ENCODE results near the gene CDC42EP5.
"Not testable (repeated sequence)": the region's sequence is repeated elsewhere in the genome, so short reads cannot be mapped to it uniquely, and the experiment has no call there.

The CDC42EP5 gene

GRCh38 chr19:54489341-54489740 lies 16.2 kb upstream of the CDC42EP5 start:
- no peak for ATAC-seq

DNA sequence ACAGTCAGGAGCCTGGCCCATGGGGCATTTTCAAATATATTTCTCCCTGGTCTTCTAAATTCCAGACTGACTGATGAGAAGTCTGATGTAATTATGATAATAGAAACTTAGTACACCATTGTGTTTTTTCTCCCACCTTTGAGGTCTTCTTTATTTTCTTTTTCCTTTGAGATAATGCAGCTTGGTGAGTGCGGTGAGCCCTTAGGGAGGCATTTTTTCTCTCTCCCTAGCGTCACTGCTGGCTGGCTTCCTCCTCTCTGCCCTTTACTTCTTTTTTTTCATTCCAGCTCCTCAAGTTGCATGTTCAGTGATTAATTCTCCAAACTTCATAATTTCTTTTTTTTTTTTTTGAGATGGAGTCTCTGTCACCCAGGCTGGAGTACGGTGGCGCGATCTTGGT lies 12.8 kb upstream of the CDC42EP5 start:
- no peak for ATAC-seq

DNA sequence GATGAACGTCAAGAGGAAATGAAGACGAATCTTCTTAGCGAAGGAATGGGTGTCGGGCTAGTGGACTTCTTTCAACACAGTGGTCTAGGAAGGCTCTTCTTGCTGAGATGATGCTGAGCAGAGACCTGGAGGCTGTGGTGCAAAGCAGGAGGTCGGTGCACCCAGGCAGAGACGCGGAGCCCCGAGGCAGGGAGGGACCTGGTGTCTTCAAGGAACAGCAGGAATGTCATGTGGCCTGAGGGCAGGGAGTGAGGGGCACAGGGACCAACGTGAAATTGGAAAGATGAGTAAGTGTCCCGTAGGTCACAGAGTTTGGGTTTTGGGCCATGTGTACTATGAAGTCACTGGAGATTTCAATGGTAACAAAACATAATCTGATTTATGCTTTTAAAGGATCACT lies 11.4 kb upstream of the CDC42EP5 start:
- ATAC-seq, result no peak

GRCh38 chr19:54482889-54483288 lies 9.8 kb upstream of the CDC42EP5 start:
- no peak for ATAC-seq

DNA sequence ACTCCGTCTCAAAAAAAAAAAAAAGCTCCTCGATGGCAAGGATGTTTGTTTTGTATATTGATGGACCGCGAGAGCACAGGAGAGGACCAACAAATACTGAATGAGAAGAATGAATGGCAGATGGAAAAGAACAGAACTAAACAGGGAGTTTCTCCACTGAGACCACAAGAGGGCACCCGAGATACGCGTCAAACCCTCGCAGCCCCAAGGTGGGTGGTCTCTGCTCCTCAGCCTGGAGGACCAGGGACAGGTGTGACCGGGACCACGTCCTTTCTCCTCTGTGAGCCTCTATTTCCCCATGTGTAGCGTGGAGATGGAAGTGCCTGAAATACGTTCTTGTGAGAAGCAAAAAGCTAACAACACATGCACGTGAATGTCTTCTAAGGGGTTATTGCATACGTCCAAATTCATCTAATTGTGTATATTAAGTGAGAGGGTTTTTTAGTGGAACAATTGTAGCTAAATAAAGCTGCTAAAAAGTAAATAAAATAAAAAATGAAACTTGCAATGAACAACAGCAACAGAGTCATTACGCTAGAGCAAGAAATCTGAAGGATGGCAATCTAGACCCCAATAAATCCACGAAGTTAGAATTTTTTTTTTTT lies 8.3 kb upstream of the CDC42EP5 start:
- ATAC-seq, result no peak

DNA sequence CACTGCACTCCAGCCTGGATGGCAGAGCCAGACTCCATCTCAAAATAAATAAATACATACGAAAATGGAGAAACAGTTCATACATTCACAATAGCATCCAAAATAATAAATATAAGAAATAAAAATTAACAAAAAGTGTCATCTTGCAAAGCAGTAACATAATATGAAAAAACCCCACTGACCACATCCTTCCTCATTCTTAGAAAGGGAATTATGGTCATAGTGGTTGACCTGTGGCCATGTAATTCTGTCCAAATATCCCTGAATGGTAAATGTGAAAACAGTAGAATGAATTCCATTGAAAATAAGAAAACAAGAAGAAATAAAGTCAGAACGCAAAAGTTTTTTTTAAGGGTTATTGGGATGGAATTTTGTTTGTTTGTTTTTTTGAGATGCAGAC lies 7.0 kb upstream of the CDC42EP5 start:
- ATAC-seq, result no peak

GRCh38 chr19:54478677-54479266 lies 5.7 kb upstream of the CDC42EP5 start:
- ATAC-seq, result no peak

GRCh38 chr19:54477650-54478049 lies 4.6 kb upstream of the CDC42EP5 start:
- ATAC-seq, result no peak

GRCh38 chr19:54475706-54476105 lies 2.6 kb upstream of the CDC42EP5 start:
- no peak for ATAC-seq

DNA sequence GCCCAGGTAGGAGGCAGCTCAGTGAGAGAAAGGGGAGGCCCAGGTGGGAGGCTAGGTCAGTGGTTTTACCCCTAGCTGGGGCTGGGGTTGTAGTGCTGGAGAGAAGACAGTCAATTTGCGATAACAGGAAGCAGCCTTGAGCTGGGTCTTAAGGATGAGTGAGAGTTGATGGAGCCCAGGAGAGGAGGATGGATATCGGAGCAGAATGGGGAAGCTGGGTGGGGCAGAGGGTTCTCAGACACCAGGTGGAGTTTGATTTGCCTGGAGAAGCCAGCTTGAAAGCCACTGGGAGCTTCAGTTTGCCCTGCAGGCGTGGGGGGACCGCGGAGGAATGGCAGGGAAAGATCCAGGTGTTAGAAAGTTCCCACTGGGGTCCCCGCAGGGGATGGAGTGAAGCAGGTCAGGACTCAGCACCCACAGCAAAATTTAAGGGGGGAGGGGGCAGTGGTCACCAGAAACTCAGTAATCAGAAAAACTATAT lies 836 bp upstream of the CDC42EP5 start:
- ATAC-seq, result no peak

- ATAC-seq, result peak in 1 of 2 donors; percentile 17
These were observed 1.9 kb downstream of the CDC42EP5 start for GRCh38 chr19:54470991-54471782.

DNA sequence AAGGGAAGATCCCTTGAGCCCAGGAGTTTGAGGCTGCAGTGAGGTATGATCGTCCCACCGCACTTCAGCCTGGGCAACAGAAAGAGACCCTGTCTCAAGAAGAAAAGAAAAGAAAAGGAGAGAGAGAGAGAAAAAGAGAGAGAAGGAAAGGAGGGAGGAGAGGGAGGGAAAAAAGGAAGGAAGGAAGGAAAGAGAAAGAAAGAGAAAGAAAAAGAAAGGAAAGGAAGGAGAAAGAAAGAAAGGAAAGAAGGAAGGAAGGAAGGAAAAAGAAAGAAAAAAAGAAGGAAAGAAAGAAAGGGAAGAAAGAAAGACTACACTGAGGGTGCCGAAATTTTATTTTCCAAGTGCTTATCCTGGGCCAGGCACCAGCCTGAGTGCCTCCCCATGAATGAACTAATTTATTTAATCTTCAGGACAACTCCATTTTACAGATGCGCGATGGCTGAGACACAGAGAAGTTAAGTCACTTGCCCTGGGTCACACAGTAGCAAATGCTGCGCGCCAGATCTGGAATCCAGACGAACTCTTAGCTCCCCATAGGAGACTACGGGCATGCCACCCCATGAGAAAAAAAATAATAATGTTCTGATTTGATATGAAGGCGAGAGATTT lies 2.7 kb downstream of the CDC42EP5 start:
- no peak for ATAC-seq

GRCh38 chr19:54469496-54469934 lies 3.6 kb downstream of the CDC42EP5 start:
- ATAC-seq, result no peak

- not testable (repeated sequence) for ATAC-seq
These were observed 7.0 kb downstream of the CDC42EP5 start for GRCh38 chr19:54466110-54466480.

GRCh38 chr19:54465426-54466109 lies 7.5 kb downstream of the CDC42EP5 start:
- no peak for ATAC-seq

GRCh38 chr19:54464630-54465425 lies 8.3 kb downstream of the CDC42EP5 start:
- peak; percentile 52 to 57 for ATAC-seq

DNA sequence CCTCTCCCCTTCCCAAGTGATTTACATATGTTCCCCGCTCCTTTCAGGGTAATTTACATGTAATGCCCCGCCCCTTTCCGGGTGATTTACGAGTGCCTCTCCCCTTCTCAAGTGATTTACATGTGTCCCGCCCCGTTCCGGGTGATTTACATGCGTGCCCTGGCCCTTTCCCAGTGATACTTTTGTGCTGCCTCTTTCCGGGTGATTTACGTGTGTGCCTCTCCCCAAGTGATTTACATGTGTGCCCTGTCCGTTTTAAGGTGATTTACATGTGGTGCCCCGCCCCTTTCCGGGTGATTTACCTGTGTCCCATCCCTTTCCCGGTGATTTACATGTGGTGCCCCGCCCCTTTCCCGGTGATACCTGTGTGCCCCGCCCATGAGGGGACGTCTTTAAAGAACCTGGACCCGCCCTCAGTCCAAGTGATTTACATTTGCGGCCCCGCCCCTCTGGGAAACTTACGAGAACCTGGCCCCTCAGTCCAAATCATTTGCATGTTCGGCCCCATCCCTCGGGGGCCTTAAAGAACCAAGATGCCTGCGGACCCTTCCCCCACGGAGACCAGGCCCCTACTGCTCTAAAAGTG lies 9.0 kb downstream of the CDC42EP5 start:
- ATAC-seq, result peak; percentile 65 to 67

DNA sequence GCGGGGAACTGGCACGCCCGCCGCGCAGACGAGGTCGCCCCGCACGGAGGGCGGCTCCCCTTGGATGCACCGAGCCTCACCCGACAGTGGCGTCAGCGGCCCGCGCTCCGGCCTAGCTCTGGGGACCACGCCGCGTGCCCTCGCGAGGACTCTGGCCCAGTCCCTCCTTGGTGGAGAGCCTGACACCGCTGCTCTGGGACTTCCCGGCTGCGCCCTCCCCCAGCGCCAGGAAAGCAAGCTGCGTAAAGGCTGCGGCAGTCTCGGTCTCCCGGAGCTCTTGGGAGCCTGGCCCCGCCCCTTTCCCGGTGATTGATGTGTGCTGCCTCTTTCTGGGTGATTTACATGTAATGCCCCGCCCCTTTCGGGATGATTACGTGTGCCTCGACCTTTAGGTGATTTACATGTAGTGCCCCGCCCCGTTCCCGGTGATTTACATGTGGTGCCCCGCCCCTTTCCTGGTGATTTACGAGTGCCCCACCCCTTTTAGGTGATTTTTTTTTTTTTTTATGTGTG lies 9.5 kb downstream of the CDC42EP5 start, which contains the start of gene LENG9:
LENG9 (minus strand) TSS at position 248 of the 513 bp plus-strand sequence. CDS start 252 bp downstream, outside the sequence.
- ATAC-seq, result peak; percentile 66 to 67

GRCh38 chr19:54462655-54463530 lies 10.2 kb downstream of the CDC42EP5 start:
- ATAC-seq, result peak; percentile 20 to 22

DNA sequence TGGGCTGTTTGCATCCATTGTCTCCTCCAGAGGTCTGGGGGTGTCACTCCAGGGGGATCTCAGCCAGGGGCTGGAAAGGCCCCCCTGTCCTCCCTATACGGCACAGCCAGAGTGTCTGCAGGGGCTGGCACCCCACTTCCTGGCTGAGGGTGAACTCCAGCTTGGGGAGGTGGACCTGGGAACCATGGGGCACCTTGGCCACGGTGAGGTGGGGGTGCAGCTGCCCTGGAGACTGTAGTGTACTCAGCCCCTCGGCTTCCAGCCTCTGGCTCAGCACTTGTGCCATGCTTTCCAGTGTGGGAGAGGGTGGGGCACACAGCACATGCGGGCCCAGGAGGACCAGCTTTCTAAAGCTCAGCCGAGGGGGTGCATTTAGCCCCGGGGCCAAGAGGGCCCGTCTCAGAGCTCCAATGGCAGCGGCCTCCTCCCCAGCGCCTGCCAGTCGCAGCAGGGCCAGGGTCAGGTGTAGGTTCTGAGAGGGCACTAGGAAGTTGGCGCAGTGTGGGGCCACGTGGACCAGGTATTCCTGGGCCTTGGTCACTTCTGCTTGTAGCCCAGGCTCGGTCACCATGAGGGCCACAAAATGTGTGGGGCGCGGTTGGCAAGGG lies 10.9 kb downstream of the CDC42EP5 start:
- no peak for ATAC-seq
